ENCODE measurements around the gene PRRC2C. TPM values are rescaled to one million over a fixed set of nuclear protein-coding genes. Genes with fewer than 3 reads are reported as not detected.

The PRRC2C gene
- total RNA-seq, 2 experiments from 2014 or later: 73.5 to 191 TPM

- DNase-seq (ENCODE audit: low spot score): no peak
- H3K9me3 ChIP-seq (ENCODE audit: low read length): no peaks in the 10 kb centered on the region
- no peak overlapping the region for H2AFZ ChIP-seq (ENCODE audit: low read length)
- H3K4me3 ChIP-seq (ENCODE audit: low read depth, low read length, poor library complexity, severe bottlenecking): no peak overlapping the region
- intact Hi-C loops (cut with micrococcal nuclease; ENCODE audit: unreplicated experiment): loop anchor here (5.0 kb wide), 1 partner anchor 49 kb away; no protein-coding TSS in a partner anchor
- H3K79me2 ChIP-seq (ENCODE audit: insufficient read depth, low read depth, low read length): no peaks in the 10 kb centered on the region; the same call in 1 of the 2 replicates
- ChIA-PET POLR2A (no interaction called here), CTCF (ENCODE audit: unreplicated experiment) (no interaction called here)
- peaks cover 92% of the 10 kb centered on the region for H3K36me3 ChIP-seq (ENCODE audit: insufficient read depth, low read length)
- BruUV-seq (replicated peaks): no TSS peak
- H4K20me1 ChIP-seq (ENCODE audit: insufficient read depth, low read length): 0 out of 2 replicates have a peak, but pooled peaks cover 3% of the 10 kb centered on the region
- no peaks in the 10 kb centered on the region for H3K9me2 ChIP-seq (ENCODE audit: insufficient read depth, low read length)
- no peak overlapping the region for H3K4me2 ChIP-seq (ENCODE audit: low read length)
- H3K4me1 ChIP-seq (ENCODE audit: insufficient read depth, low read length, poor library complexity, severe bottlenecking): no peaks in the 10 kb centered on the region
- H3K27ac ChIP-seq (ENCODE audit: low read depth, low read length, poor library complexity, severe bottlenecking): no peak overlapping the region
- no peak for TF ChIP-seq EZH2phosphoT487 (IDR thresholded peaks at IDR 0.05; ENCODE audit: borderline replicate concordance, low read depth, low read length)
- no peak for TF ChIP-seq CTCF (conservative IDR thresholded peaks at IDR 0.05; ENCODE audit: low read length)
Observed at GRCh38 chr1:171576144-171576543, 90.8 kb downstream of the PRRC2C start.

- intact Hi-C loops (cut with micrococcal nuclease; ENCODE audit: unreplicated experiment): no loop called here
- TF ChIP-seq EZH2phosphoT487 (IDR thresholded peaks at IDR 0.05; ENCODE audit: borderline replicate concordance, low read depth, low read length) (no peak), CTCF (conservative IDR thresholded peaks at IDR 0.05; ENCODE audit: low read length) (no peak)
- H4K20me1 ChIP-seq (ENCODE audit: insufficient read depth, low read length): 0 out of 2 replicates have a peak, but pooled peaks cover 3% of the 10 kb centered on the region
- CTCF ChIA-PET (ENCODE audit: unreplicated experiment): no interaction called here
- H3K4me2 ChIP-seq (ENCODE audit: low read length): no peak overlapping the region
- H3K9me2 ChIP-seq (ENCODE audit: insufficient read depth, low read length): no peaks in the 10 kb centered on the region
- no peaks in the 10 kb centered on the region for H3K4me1 ChIP-seq (ENCODE audit: insufficient read depth, low read length, poor library complexity, severe bottlenecking)
- H3K79me2 ChIP-seq (ENCODE audit: insufficient read depth, low read depth, low read length): no peaks in the 10 kb centered on the region
- POLR2A ChIA-PET: interaction anchor here (0.6 kb wide), 1 partner anchor 1049 kb away, joined by 3 read pairs; the partner anchor contains the start of gene GORAB
- H2AFZ ChIP-seq (ENCODE audit: low read length): no peak overlapping the region
- H3K27ac ChIP-seq (ENCODE audit: low read depth, low read length, poor library complexity, severe bottlenecking): no peak overlapping the region
- no peak overlapping the region for H3K4me3 ChIP-seq (ENCODE audit: low read depth, low read length, poor library complexity, severe bottlenecking)
- no peaks in the 10 kb centered on the region for H3K9me3 ChIP-seq (ENCODE audit: low read length)
- BruUV-seq (replicated peaks): no TSS peak
- DNase-seq (ENCODE audit: low spot score): no peak
- H3K36me3 ChIP-seq (ENCODE audit: insufficient read depth, low read length): peaks cover 96% of the 10 kb centered on the region
Observed at GRCh38 chr1:171581226-171581625, 95.9 kb downstream of the PRRC2C start.

- POLR2A ChIA-PET: interaction anchor here (0.6 kb wide), 2 partner anchors 52 to 1050 kb away, joined by 3 to 4 read pairs; partner anchors contain the start of gene GORAB
- Histone ChIP-seq H3K9me2 (ENCODE audit: insufficient read depth, low read length) (no peaks in the 10 kb centered on the region), H3K36me3 (ENCODE audit: insufficient read depth, low read length) (peaks cover 95% of the 10 kb centered on the region), H3K9me3 (ENCODE audit: low read length) (no peaks in the 10 kb centered on the region), H2AFZ (ENCODE audit: low read length) (no peak overlapping the region), H3K4me2 (ENCODE audit: low read length) (no peak overlapping the region), H3K27ac (ENCODE audit: low read depth, low read length, poor library complexity, severe bottlenecking) (no peak overlapping the region), H3K4me1 (ENCODE audit: insufficient read depth, low read length, poor library complexity, severe bottlenecking) (no peaks in the 10 kb centered on the region), H4K20me1 (ENCODE audit: insufficient read depth, low read length) (0 out of 2 replicates have a peak, but pooled peaks cover 3% of the 10 kb centered on the region), H3K4me3 (ENCODE audit: low read depth, low read length, poor library complexity, severe bottlenecking) (no peak overlapping the region), H3K79me2 (ENCODE audit: insufficient read depth, low read depth, low read length) (no peaks in the 10 kb centered on the region)
- CTCF ChIA-PET (ENCODE audit: unreplicated experiment): no interaction called here
- no TSS peak for BruUV-seq (replicated peaks)
- intact Hi-C loops (cut with micrococcal nuclease; ENCODE audit: unreplicated experiment): no loop called here
- no peak for DNase-seq (ENCODE audit: low spot score)
- no peak for TF ChIP-seq CTCF (conservative IDR thresholded peaks at IDR 0.05; ENCODE audit: low read length)
- TF ChIP-seq EZH2phosphoT487 (IDR thresholded peaks at IDR 0.05; ENCODE audit: borderline replicate concordance, low read depth, low read length): no peak
Observed at GRCh38 chr1:171581766-171582165, 96.4 kb downstream of the PRRC2C start.

Data from OCI-LY7 (cell line).